PC-3 (cell line): ENCODE measurements around the gene CA5A.

Experiments used
- CTCF ChIP-seq: fragments of 300-600 bp; sonication (generic); conservative IDR thresholded peaks from 2 replicates; pipeline ENCODE4 v1.5.1; 2017; ENCODE audit warnings: antibody characterized with exemption, low read depth, mild to moderate bottlenecking, low read length
- EZH2 ChIP-seq: fragments of 300-600 bp; sonication (generic); IDR thresholded peaks from one replicate; pipeline ENCODE4 v1.6.1; 2017; ENCODE audit warnings: antibody characterized with exemption, mild to moderate bottlenecking, low read length; ENCODE audit not compliant: unreplicated experiment
- EZH2phosphoT487 ChIP-seq: fragments of 300-600 bp; sonication (generic); IDR thresholded peaks from 2 replicates; pipeline ENCODE4 v1.6.1; 2018; ENCODE audit warnings: mild to moderate bottlenecking, antibody characterized with exemption, low read length, borderline replicate concordance

- no peak for TF ChIP-seq CTCF
- TF ChIP-seq EZH2, result no peak
- no peak for TF ChIP-seq EZH2phosphoT487
These were observed 16.7 kb downstream of the CA5A start for GRCh38 chr16:87919681-87919994.
